Hepatocyte (in vitro differentiated cells): ENCODE measurements around the gene SPATA2. TPM values are rescaled to one million over a fixed set of nuclear protein-coding genes. Genes with fewer than 3 reads are reported as not detected.

Experiments
- DNase-seq: peaks from one replicate; pipeline ENCODE4 v3.0.0-alpha.2; 2016; ENCODE audit warnings: low spot score
- H2AFZ ChIP-seq: fragments of 200-600 bp; sonication (generic); 2 replicates; pipeline ENCODE4 v1.6.0; 2016; ENCODE audit warnings: antibody characterized with exemption, mild to moderate bottlenecking
- H3K27ac ChIP-seq: fragments of 200-600 bp; sonication (generic); 2 replicates; pipeline ENCODE4 v1.5.1; 2016; ENCODE audit warnings: mild to moderate bottlenecking
- H3K27me3 ChIP-seq: fragments of 200-600 bp; sonication (generic); 2 replicates; pipeline ENCODE4 v1.6.1; 2016
- H3K36me3 ChIP-seq: fragments of 200-600 bp; sonication (generic); replicated peaks from 2 replicates; pipeline ENCODE4 v1.5.1; 2016; ENCODE audit warnings: low read depth; ENCODE audit not compliant: insufficient read depth
- H3K4me1 ChIP-seq: fragments of 200-600 bp; sonication (generic); 2 replicates; pipeline ENCODE4 v1.5.1; 2016; ENCODE audit warnings: mild to moderate bottlenecking, moderate library complexity; ENCODE audit not compliant: insufficient read depth
- H3K4me2 ChIP-seq: fragments of 200-600 bp; sonication (generic); 2 replicates; pipeline ENCODE4 v1.6.0; 2016
- H3K4me3 ChIP-seq: fragments of 200-600 bp; sonication (generic); 2 replicates; pipeline ENCODE4 v1.5.1; 2016; ENCODE audit warnings: mild to moderate bottlenecking
- H3K79me2 ChIP-seq: fragments of 200-600 bp; sonication (generic); 2 replicates; pipeline ENCODE4 v1.6.0; 2017; ENCODE audit warnings: mild to moderate bottlenecking
- H3K9me2 ChIP-seq: fragments of 200-600 bp; sonication (generic); replicated peaks from 2 replicates; pipeline ENCODE4 v1.6.0; 2017; ENCODE audit warnings: mild to moderate bottlenecking; ENCODE audit not compliant: insufficient read depth
- H3K9me3 ChIP-seq: fragments of 200-600 bp; sonication (generic); 2 replicates; pipeline ENCODE4 v1.5.1; 2016; ENCODE audit warnings: low read depth, mild to moderate bottlenecking
- H4K20me1 ChIP-seq: fragments of 200-600 bp; sonication (generic); 2 replicates; pipeline ENCODE4 v1.6.0; 2016; ENCODE audit warnings: mild to moderate bottlenecking; ENCODE audit not compliant: insufficient read depth, poor library complexity, severe bottlenecking
- EZH2 ChIP-seq: fragments of 200-600 bp; sonication (generic); IDR thresholded peaks from 2 replicates; pipeline ENCODE4 v1.6.1; 2016; ENCODE audit warnings: antibody characterized with exemption, mild to moderate bottlenecking, borderline replicate concordance
- EZH2phosphoT487 ChIP-seq: fragments of 200-600 bp; sonication (generic); IDR thresholded peaks from one replicate; pipeline ENCODE4 v1.6.1; 2018; ENCODE audit warnings: antibody characterized with exemption, mild to moderate bottlenecking, low read depth, moderate library complexity; ENCODE audit not compliant: unreplicated experiment, severe bottlenecking
- WGBS: methylation state at CpG from one replicate; pipeline ENCODE4 v1.1.6; 2016; ENCODE audit warnings: low lambda C conversion rate; ENCODE audit errors: missing lambda C conversion rate; 5-methylcytosine and 5-hydroxymethylcytosine counted together
- polyA plus RNA-seq: library from polyadenylated mRNA; unstranded; fragments of >200 nt; fragmentation: Nextera tagmentation; extraction: Ambion mirVana; gene quantifications from 2 replicates; pipeline ENCODE4 v1.2.1, GENCODE V29; 2016
- total RNA-seq: library from RNA; depleted of rRNA; stranded (reverse); fragments of >200 nt; gene quantifications from 2 replicates; pipeline ENCODE4 v1.2.3, GENCODE V29; 2014
- TF ChIP-seq, protein P1 (sequence below): fragments of 200-600 bp; sonication (generic); IDR thresholded peaks from 2 replicates; pipeline ENCODE4 v1.5.1; 2016; ENCODE audit warnings: antibody characterized with exemption, mild to moderate bottlenecking; ENCODE audit not compliant: poor library complexity

SPATA2 gene
- total and polyA plus RNA-seq, 2 experiments from 2014 or later: 5.9 to 9.6 TPM

DNA sequence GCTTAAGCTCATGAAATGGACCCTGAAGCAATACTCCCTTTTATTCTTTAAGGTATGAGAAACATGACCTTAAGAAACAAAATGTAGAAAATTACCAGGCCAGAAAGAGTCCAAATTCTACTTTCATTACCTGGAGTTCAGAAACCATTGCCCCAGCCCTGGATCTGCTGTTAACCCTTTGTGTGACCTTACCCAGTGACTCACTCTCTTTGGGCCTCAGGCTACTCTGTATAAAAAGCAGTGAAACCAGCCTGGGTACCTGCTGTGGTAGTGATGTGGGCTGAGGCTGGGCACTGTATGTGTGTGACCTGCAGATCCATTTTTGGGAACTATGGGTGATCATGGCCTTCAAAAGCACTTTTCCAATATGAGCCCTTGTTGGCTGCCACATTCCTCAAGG lies 55.5 kb downstream of the SPATA2 start:
- no peak overlapping the region for H3K4me2 ChIP-seq

DNA sequence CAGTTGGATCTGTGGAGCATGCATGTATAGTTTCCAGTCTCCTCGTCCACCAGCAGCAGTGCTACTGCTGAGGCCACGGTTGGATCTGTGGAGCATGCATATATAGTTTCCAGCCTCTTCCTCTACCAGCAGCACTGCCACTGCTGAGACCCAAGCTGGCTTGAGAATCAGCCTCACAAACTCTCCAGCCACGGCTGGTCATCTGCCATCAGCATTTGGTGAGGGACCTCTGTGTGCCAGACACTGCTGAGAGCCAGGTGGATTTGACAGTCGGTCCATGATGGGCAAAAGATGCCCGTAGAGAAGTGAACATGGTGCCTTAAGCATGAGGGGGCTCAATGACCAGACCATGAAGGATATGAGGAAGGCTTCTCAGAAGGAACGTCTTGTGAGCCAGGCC lies 56.3 kb downstream of the SPATA2 start:
- no peak for DNase-seq
- Histone ChIP-seq H3K4me2 (no peak overlapping the region), H3K4me3 (no peak overlapping the region), H3K36me3 (no peaks in the 10 kb centered on the region), H3K9me3 (no peaks in the 10 kb centered on the region), H3K27ac (no peak overlapping the region), H3K9me2 (no peaks in the 10 kb centered on the region), H2AFZ (no peak overlapping the region), H3K27me3 (no peaks in the 10 kb centered on the region), H4K20me1 (no peaks in the 10 kb centered on the region), H3K4me1 (no peaks in the 10 kb centered on the region), H3K79me2 (no peaks in the 10 kb centered on the region)
- TF ChIP-seq EZH2: no peak
- TF ChIP-seq, protein P1, sequence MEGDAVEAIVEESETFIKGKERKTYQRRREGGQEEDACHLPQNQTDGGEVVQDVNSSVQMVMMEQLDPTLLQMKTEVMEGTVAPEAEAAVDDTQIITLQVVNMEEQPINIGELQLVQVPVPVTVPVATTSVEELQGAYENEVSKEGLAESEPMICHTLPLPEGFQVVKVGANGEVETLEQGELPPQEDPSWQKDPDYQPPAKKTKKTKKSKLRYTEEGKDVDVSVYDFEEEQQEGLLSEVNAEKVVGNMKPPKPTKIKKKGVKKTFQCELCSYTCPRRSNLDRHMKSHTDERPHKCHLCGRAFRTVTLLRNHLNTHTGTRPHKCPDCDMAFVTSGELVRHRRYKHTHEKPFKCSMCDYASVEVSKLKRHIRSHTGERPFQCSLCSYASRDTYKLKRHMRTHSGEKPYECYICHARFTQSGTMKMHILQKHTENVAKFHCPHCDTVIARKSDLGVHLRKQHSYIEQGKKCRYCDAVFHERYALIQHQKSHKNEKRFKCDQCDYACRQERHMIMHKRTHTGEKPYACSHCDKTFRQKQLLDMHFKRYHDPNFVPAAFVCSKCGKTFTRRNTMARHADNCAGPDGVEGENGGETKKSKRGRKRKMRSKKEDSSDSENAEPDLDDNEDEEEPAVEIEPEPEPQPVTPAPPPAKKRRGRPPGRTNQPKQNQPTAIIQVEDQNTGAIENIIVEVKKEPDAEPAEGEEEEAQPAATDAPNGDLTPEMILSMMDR: no peak
- no peak for TF ChIP-seq EZH2phosphoT487
- WGBS: 83% methylated on average over 6 of the region's 6 CpGs

More for the DNA sequence above, 55.5 kb downstream of the SPATA2 start:
- Histone ChIP-seq H3K79me2 (no peaks in the 10 kb centered on the region), H3K4me1 (no peaks in the 10 kb centered on the region), H3K9me2 (no peaks in the 10 kb centered on the region), H2AFZ (no peak overlapping the region), H3K27ac (no peak overlapping the region), H3K36me3 (no peaks in the 10 kb centered on the region), H3K9me3 (no peaks in the 10 kb centered on the region), H3K4me3 (no peak overlapping the region), H4K20me1 (no peaks in the 10 kb centered on the region), H3K27me3 (no peaks in the 10 kb centered on the region)
- no peak for DNase-seq
- TF ChIP-seq EZH2 (no peak), EZH2phosphoT487 (no peak)
- TF ChIP-seq, protein P1: no peak

DNA sequence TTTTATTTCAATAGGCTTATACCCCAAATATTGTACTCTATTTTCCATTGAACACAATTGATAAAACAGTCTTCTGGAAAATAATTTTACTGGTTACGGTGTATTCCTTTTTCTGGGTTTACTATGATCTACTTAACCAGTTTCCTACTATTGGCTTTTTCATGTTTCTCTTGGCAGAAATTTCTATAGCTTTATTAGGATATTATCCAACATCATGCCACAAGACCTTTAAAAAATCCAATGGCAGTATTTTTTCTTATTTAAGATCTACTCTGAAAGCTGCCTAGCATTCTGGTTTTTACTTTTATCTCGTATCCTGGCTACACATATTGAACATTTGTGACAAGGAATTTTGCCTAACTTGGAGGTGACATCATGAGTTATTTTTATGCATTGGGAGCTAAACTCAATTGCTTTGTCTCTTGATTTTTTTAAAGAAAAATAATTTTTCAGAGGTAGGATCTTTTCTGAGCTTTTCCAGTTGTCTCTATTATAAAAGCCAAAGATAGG lies 57.2 kb downstream of the SPATA2 start:
- Histone ChIP-seq H3K4me1 (no peaks in the 10 kb centered on the region), H3K27me3 (no peaks in the 10 kb centered on the region), H2AFZ (no peak overlapping the region), H3K4me2 (no peak overlapping the region), H3K36me3 (no peaks in the 10 kb centered on the region), H3K9me2 (no peaks in the 10 kb centered on the region), H3K9me3 (no peaks in the 10 kb centered on the region), H3K4me3 (no peak overlapping the region), H3K27ac (no peak overlapping the region), H4K20me1 (no peaks in the 10 kb centered on the region), H3K79me2 (no peaks in the 10 kb centered on the region)
- 100% methylated on average over 2 of the region's 2 CpGs for WGBS
- TF ChIP-seq EZH2 (no peak), EZH2phosphoT487 (no peak)
- TF ChIP-seq, protein P1: no peak
- DNase-seq: no peak

DNA sequence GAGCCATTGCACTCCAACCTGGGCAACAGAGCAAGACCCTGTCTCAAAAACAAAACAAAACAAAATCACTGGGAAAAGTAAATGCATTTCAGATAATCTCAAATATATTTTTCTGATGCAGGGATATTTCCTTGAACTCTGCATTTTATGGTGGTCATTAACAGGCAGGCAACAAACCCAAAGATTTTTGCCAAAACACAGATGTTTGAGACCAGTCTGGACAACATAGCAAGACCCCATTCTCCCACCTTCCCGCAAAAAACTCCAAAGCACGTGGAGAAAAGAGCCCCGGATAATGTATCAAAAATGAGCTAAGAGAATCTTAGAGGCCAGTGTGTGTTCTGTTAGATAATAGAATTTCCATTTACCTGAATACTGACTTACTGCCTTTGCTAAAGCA lies 58.4 kb downstream of the SPATA2 start:
- 98% methylated on average over 3 of the region's 3 CpGs for WGBS

More for the DNA sequence above, 58.4 kb downstream of the SPATA2 start:
- DNase-seq: no peak
- Histone ChIP-seq H3K4me2 (no peak overlapping the region), H3K27ac (no peak overlapping the region), H4K20me1 (no peaks in the 10 kb centered on the region), H2AFZ (no peak overlapping the region), H3K36me3 (no peaks in the 10 kb centered on the region), H3K27me3 (no peaks in the 10 kb centered on the region), H3K9me3 (no peaks in the 10 kb centered on the region), H3K79me2 (no peaks in the 10 kb centered on the region), H3K4me1 (no peaks in the 10 kb centered on the region), H3K9me2 (no peaks in the 10 kb centered on the region), H3K4me3 (no peak overlapping the region)
- TF ChIP-seq EZH2 (no peak), EZH2phosphoT487 (no peak)
- TF ChIP-seq, protein P1: no peak
